ENCODE measurements around the gene AGAP1.

DNA sequence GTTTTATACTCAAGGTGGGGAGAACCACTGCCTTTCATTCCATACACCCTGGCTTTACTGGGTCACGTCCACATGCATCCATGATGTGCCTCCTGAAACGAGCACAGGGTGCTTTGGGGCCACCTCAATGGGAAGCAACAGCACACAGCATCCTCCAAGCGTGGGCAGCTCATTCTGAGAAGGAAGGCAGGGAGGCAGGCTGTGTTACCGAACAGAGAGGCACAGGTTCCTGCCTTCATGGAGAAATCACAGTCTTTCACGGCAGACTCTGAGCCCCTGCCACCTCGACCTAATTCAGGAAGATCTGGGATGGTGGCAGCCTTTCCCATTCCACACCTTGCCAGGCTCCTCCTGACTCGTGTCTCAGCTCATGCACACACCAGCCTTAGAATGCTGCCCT lies 544.3 kb downstream of the AGAP1 start:
- TF ChIP-seq, protein P1, sequence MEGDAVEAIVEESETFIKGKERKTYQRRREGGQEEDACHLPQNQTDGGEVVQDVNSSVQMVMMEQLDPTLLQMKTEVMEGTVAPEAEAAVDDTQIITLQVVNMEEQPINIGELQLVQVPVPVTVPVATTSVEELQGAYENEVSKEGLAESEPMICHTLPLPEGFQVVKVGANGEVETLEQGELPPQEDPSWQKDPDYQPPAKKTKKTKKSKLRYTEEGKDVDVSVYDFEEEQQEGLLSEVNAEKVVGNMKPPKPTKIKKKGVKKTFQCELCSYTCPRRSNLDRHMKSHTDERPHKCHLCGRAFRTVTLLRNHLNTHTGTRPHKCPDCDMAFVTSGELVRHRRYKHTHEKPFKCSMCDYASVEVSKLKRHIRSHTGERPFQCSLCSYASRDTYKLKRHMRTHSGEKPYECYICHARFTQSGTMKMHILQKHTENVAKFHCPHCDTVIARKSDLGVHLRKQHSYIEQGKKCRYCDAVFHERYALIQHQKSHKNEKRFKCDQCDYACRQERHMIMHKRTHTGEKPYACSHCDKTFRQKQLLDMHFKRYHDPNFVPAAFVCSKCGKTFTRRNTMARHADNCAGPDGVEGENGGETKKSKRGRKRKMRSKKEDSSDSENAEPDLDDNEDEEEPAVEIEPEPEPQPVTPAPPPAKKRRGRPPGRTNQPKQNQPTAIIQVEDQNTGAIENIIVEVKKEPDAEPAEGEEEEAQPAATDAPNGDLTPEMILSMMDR (IDR thresholded peaks at IDR 0.05; ENCODE audit: insufficient read depth, low read depth, low read length): no peak
- TF ChIP-seq EZH2 (IDR thresholded peaks at IDR 0.05; ENCODE audit: insufficient read depth, low read length): no peak
